Neural cell (in vitro differentiated cells): Measurements from ENCODE around the gene APBB1IP. TPM values are rescaled to one million over a fixed set of nuclear protein-coding genes. Genes with fewer than 3 reads are reported as not detected.

ENCODE experiments used
- H2AFZ ChIP-seq: fragments of 200-600, 300-800 bp; sonication (generic), shearing (Covaris generic); 2 replicates; pipeline ENCODE4 v1.6.0; 2014; ENCODE audit warnings: low read depth, mild to moderate bottlenecking, antibody characterized with exemption, low read length, moderate library complexity
- H3F3A ChIP-seq: fragments of 200-600 bp; shearing (Covaris generic); 2 replicates; pipeline ENCODE4 v1.6.1; 2016; ENCODE audit warnings: mild to moderate bottlenecking, moderate library complexity, mixed read lengths, antibody characterized with exemption, low read length; ENCODE audit not compliant: insufficient read depth, poor library complexity, severe bottlenecking
- H3K27ac ChIP-seq: fragments of 200-600, 300-800 bp; sonication (generic), shearing (Covaris generic); 2 replicates; pipeline ENCODE4 v1.5.1; 2014; ENCODE audit warnings: mild to moderate bottlenecking, low read length, moderate library complexity
- H3K27me3 ChIP-seq: fragments of 300-800, 200-600 bp; sonication (generic), shearing (Covaris generic); 2 replicates; pipeline ENCODE4 v1.6.0; 2014; ENCODE audit warnings: mild to moderate bottlenecking, low read depth, low read length, moderate library complexity; ENCODE audit not compliant: insufficient read depth
- H3K36me3 ChIP-seq: fragments of 300-800, 200-600 bp; sonication (generic), shearing (Covaris generic); 2 replicates; pipeline ENCODE4 v1.5.1; 2014; ENCODE audit warnings: mild to moderate bottlenecking, antibody characterized with exemption, low read length, moderate library complexity; ENCODE audit not compliant: insufficient read depth
- H3K4me2 ChIP-seq: fragments of 300-800, 200-600 bp; sonication (generic), shearing (Covaris generic); 2 replicates; pipeline ENCODE4 v1.6.0; 2014; ENCODE audit warnings: mild to moderate bottlenecking, low read length
- H3K4me3 ChIP-seq: fragments of 300-800, 200-600 bp; sonication (generic), shearing (Covaris generic); 2 replicates; pipeline ENCODE4 v1.5.1; 2014; ENCODE audit warnings: mild to moderate bottlenecking, low read length, moderate library complexity
- H3K79me2 ChIP-seq: fragments of 200-600 bp; shearing (Covaris generic); replicated peaks from 2 replicates; pipeline ENCODE4 v1.6.0; 2014; ENCODE audit warnings: mild to moderate bottlenecking, low read length, moderate library complexity; ENCODE audit not compliant: insufficient read depth
- H3K9ac ChIP-seq: fragments of 300-800, 200-600 bp; sonication (generic), shearing (Covaris generic); 2 replicates; pipeline ENCODE4 v1.6.1; 2016; ENCODE audit warnings: mild to moderate bottlenecking, low read length, mixed read lengths
- H3K9me2 ChIP-seq: fragments of 200-600 bp; shearing (Covaris generic); 2 replicates; pipeline ENCODE4 v1.6.1; 2016; ENCODE audit warnings: mild to moderate bottlenecking, low read length, mixed read lengths; ENCODE audit not compliant: insufficient read depth
- H3K9me3 ChIP-seq: fragments of 200-600, 300-800 bp; sonication (generic), shearing (Covaris generic); 2 replicates; pipeline ENCODE4 v1.6.1; 2016; ENCODE audit warnings: mild to moderate bottlenecking, mixed run types, low read length, moderate library complexity, mixed read lengths
- H4K20me1 ChIP-seq: fragments of 200-600 bp; shearing (Covaris generic); 2 replicates; pipeline ENCODE4 v1.6.1; 2016; ENCODE audit warnings: mild to moderate bottlenecking, mixed run types; ENCODE audit not compliant: insufficient read depth
- CTCF ChIP-seq: fragments of 450-650 bp; IDR thresholded peaks from 2 replicates; pipeline ENCODE4 v1.5.1; 2014; ENCODE audit warnings: antibody characterized with exemption, mild to moderate bottlenecking, moderate library complexity; ENCODE audit not compliant: poor library complexity, severe bottlenecking
- EP300 ChIP-seq: fragments of 450-650 bp; conservative IDR thresholded peaks from 2 replicates; pipeline ENCODE4 v1.6.1; 2014; ENCODE audit warnings: antibody characterized with exemption, mild to moderate bottlenecking, moderate library complexity; ENCODE audit not compliant: poor library complexity, severe bottlenecking
- EZH2 ChIP-seq: fragments of 200-600, 300-800 bp; shearing (Covaris generic), sonication (generic); IDR thresholded peaks from 2 replicates; pipeline ENCODE4 v1.6.1; 2014; ENCODE audit warnings: antibody characterized with exemption, low read length, borderline replicate concordance, mild to moderate bottlenecking; ENCODE audit not compliant: insufficient read depth, poor library complexity, severe bottlenecking
- MXI1 ChIP-seq: fragments of 450-650 bp; conservative IDR thresholded peaks from 2 replicates; pipeline ENCODE4 v1.6.1; 2014; ENCODE audit warnings: antibody characterized with exemption, mild to moderate bottlenecking; ENCODE audit not compliant: poor library complexity, severe bottlenecking
- POLR2AphosphoS5 ChIP-seq: IDR thresholded peaks from 2 replicates; pipeline ENCODE4 v1.6.1; 2012
- RAD21 ChIP-seq: fragments of 450-650 bp; conservative IDR thresholded peaks from 2 replicates; pipeline ENCODE4 v1.6.1; 2014; ENCODE audit warnings: antibody characterized with exemption, mild to moderate bottlenecking, moderate library complexity
- REST ChIP-seq: IDR thresholded peaks from 2 replicates; pipeline ENCODE4 v1.6.1; 2012; ENCODE audit warnings: borderline replicate concordance
- SMC3 ChIP-seq: fragments of 450-650 bp; conservative IDR thresholded peaks from 2 replicates; pipeline ENCODE4 v1.6.1; 2014; ENCODE audit warnings: antibody characterized with exemption, mild to moderate bottlenecking, moderate library complexity; ENCODE audit not compliant: poor library complexity
- TAF1 ChIP-seq: IDR thresholded peaks from 2 replicates; pipeline ENCODE4 v1.6.1; 2012; ENCODE audit warnings: low read depth
- polyA plus RNA-seq: library from polyadenylated mRNA; depleted of rRNA; stranded (reverse); fragments of >200 nt; gene quantifications from 2 replicates; pipeline ENCODE4 v1.2.3, GENCODE V29; 2014

The APBB1IP gene
- polyA plus RNA-seq, 1 donor from 2014 or later, result not detected

- Histone ChIP-seq H3K79me2 (no peaks in the 10 kb centered on the region), H3F3A (no peaks in the 10 kb centered on the region), H3K9me3 (no peaks in the 10 kb centered on the region), H3K4me2 (no peak overlapping the region), H3K27me3 (no peaks in the 10 kb centered on the region), H3K36me3 (no peaks in the 10 kb centered on the region), H3K27ac (no peak overlapping the region), H3K9ac (no peak overlapping the region), H4K20me1 (no peaks in the 10 kb centered on the region), H3K4me3 (no peak overlapping the region), H3K9me2 (no peaks in the 10 kb centered on the region), H2AFZ (no peak overlapping the region)
- TF ChIP-seq REST (no peak), EZH2 (no peak), POLR2AphosphoS5 (no peak), SMC3 (no peak), EP300 (no peak), RAD21 (no peak), TAF1 (no peak), MXI1 (no peak), CTCF (no peak)
Observed at GRCh38 chr10:26451903-26452302, 13.8 kb downstream of the APBB1IP start.

- H3F3A ChIP-seq, result no peaks in the 10 kb centered on the region
- TF ChIP-seq CTCF, result no peak
- TF ChIP-seq EP300, result no peak
- no peak for TF ChIP-seq EZH2
- TF ChIP-seq SMC3, result no peak
- TF ChIP-seq REST, result no peak
- no peak for TF ChIP-seq TAF1
- no peak for TF ChIP-seq RAD21
- no peak for TF ChIP-seq MXI1
- TF ChIP-seq POLR2AphosphoS5, result no peak
Observed at GRCh38 chr10:26453850-26454249, 15.7 kb downstream of the APBB1IP start.

More at GRCh38 chr10:26453850-26454249, 15.7 kb downstream of the APBB1IP start:
- no peak overlapping the region for H3K27ac ChIP-seq
- no peak overlapping the region for H3K9ac ChIP-seq
- H3K27me3 ChIP-seq, result no peaks in the 10 kb centered on the region
- H3K79me2 ChIP-seq, result no peaks in the 10 kb centered on the region
- H3K4me3 ChIP-seq, result no peak overlapping the region
- H4K20me1 ChIP-seq, result no peaks in the 10 kb centered on the region
- no peaks in the 10 kb centered on the region for H3K9me3 ChIP-seq
- no peaks in the 10 kb centered on the region for H3K9me2 ChIP-seq
- H2AFZ ChIP-seq, result no peak overlapping the region
- H3K36me3 ChIP-seq, result no peaks in the 10 kb centered on the region
- no peak overlapping the region for H3K4me2 ChIP-seq
